Panc1 (cell line): ENCODE results near the gene FAM117B. TPM values are rescaled to one million over a fixed set of nuclear protein-coding genes. Genes with fewer than 3 reads are reported as not detected.

Experiments used
- ATAC-seq: fragments of 200-7000 bp; cut with Tn5 transposase; 2 replicates; pipeline ENCODE4 v1.9.1; 2020; ENCODE audit warnings: mild to moderate bottlenecking, moderate library complexity
- BruUV-seq: library from RNA; stranded (reverse); fragments of 400-500 nt; replicated peaks from 2 replicates; lab custom pipeline; 2021; lab: Mats Ljungman, UMichigan
- CTCF ChIA-PET: fragments of 300-600 bp; sonication (Branson Sonifier 250); formaldehyde crosslinking; loops from one replicate; lab custom pipeline; 2022; ENCODE audit warnings: antibody characterized with exemption; lab: Charles Lee
- POLR2A ChIA-PET: fragments of 300-600 bp; sonication (Branson Sonifier 250); formaldehyde crosslinking; loops from one replicate; lab custom pipeline; 2022; ENCODE audit warnings: antibody characterized with exemption; lab: Charles Lee
- DNase-seq: peaks from one replicate; pipeline ENCODE4 v3.0.0-alpha.2; 2010; ENCODE audit warnings: low read depth, low spot score
- H3K27ac ChIP-seq: 2 replicates; pipeline ENCODE4 v1.5.1; 2011; ENCODE audit warnings: mild to moderate bottlenecking, low read length, inconsistent platforms
- H3K27me3 ChIP-seq: fragments of 200-500 bp; sonication (Bioruptor generic); 2 replicates; pipeline ENCODE4 v1.6.0; 2014; ENCODE audit warnings: low read length, inconsistent platforms; ENCODE audit not compliant: control insufficient read depth, insufficient read depth
- H3K36me3 ChIP-seq: fragments of 200-500 bp; sonication (Bioruptor generic); 2 replicates; pipeline ENCODE4 v1.5.1; 2014; ENCODE audit warnings: inconsistent platforms, mild to moderate bottlenecking, low read length, moderate library complexity; ENCODE audit not compliant: control insufficient read depth, insufficient read depth
- H3K4me1 ChIP-seq: 2 replicates; pipeline ENCODE4 v1.5.1; 2011; ENCODE audit warnings: inconsistent platforms, mild to moderate bottlenecking, low read length, moderate library complexity; ENCODE audit not compliant: control insufficient read depth, insufficient read depth
- H3K4me3 ChIP-seq, 2 experiments: 2 replicates each; pipeline ENCODE4 v1.5.1; 2011 to 2012; ENCODE audit warnings: low read depth in 2 of 2, low read length in 2 of 2, mild to moderate bottlenecking in 2 of 2, inconsistent platforms in 1 of 2, moderate library complexity in 1 of 2
- H3K9me3 ChIP-seq: fragments of 200-500 bp; sonication (Bioruptor generic); 2 replicates; pipeline ENCODE4 v1.5.1; 2014; ENCODE audit warnings: low read depth, mild to moderate bottlenecking, inconsistent platforms, low read length, moderate library complexity; ENCODE audit not compliant: control insufficient read depth, insufficient read depth
- CTCF ChIP-seq: fragments of 450-650 bp; IDR thresholded peaks from 2 replicates; pipeline ENCODE4 v1.5.1; 2017; ENCODE audit warnings: mild to moderate bottlenecking
- POLR2AphosphoS5 ChIP-seq: IDR thresholded peaks from 2 replicates; pipeline ENCODE4 v1.6.1; 2012; ENCODE audit warnings: mild to moderate bottlenecking, low read depth, low read length, moderate library complexity
- REST ChIP-seq, 2 experiments: IDR thresholded peaks; 2 replicates each; pipeline ENCODE4 v1.6.1; 2011 to 2012; ENCODE audit warnings: low read depth in 2 of 2, control low read depth in 1 of 2, low read length in 1 of 2, mild to moderate bottlenecking in 1 of 2, moderate library complexity in 1 of 2; ENCODE audit not compliant: insufficient read depth in 1 of 2
- SIN3A ChIP-seq: IDR thresholded peaks from 2 replicates; pipeline ENCODE4 v1.6.1; 2012; ENCODE audit warnings: low read depth, mild to moderate bottlenecking, low read length, moderate library complexity, borderline replicate concordance; ENCODE audit not compliant: insufficient read depth
- TCF7L2 ChIP-seq: IDR thresholded peaks from 2 replicates; pipeline ENCODE4 v1.6.1; 2011; ENCODE audit warnings: mild to moderate bottlenecking, low read depth, low read length, inconsistent platforms
- in situ Hi-C: cut with HindIII; loops from 2 replicates; pipeline ENCODE4 v1.10.0; 2016; ENCODE audit warnings: low sequenced_read_pairs, low pct_unique_long_range_greater_than_20kb
- intact Hi-C: fragments of 100-400 bp; cut with micrococcal nuclease; formaldehyde crosslinking; loops from one replicate; pipeline ENCODE4 v1.10.0; 2022; ENCODE audit not compliant: unreplicated experiment
- total RNA-seq: library from RNA; stranded (reverse); gene quantifications from one replicate; pipeline ENCODE4 v1.2.1, GENCODE V29; 2021; ENCODE audit not compliant: unreplicated experiment

Gene FAM117B
- total RNA-seq, 1 experiment from 2014 or later: 7.8 TPM

GRCh38 chr2:202762556-202762955, 127.8 kb downstream of the FAM117B start:
- DNase-seq (no peak), ATAC-seq (no peak)
- POLR2A ChIA-PET: no interaction called here
- intact Hi-C loops: no loop called here
- CTCF ChIA-PET: no interaction called here
- Histone ChIP-seq H3K27ac (no peak overlapping the region), H3K27me3 (no peaks in the 10 kb centered on the region), H3K9me3 (no peaks in the 10 kb centered on the region), H3K4me3 (no peak overlapping the region), H3K36me3 (no peaks in the 10 kb centered on the region), H3K4me1 (no peaks in the 10 kb centered on the region)
- in situ Hi-C loops: no loop called here
- no TSS peak for BruUV-seq
- TF ChIP-seq TCF7L2 (no peak), SIN3A (no peak), POLR2AphosphoS5 (no peak), REST (IDR thresholded peaks at IDR 0.05; ENCODE audit: insufficient read depth in 1 of 2, low read depth in 2 of 2, low read length in 1 of 2) (no peak), CTCF (no peak)

GRCh38 chr2:202763916-202764315, 129.1 kb downstream of the FAM117B start:
- intact Hi-C loops: no loop called here
- H3K4me1 ChIP-seq: no peaks in the 10 kb centered on the region
- ChIA-PET CTCF (no interaction called here), POLR2A (no interaction called here)
- no peak overlapping the region for H3K4me3 ChIP-seq
- H3K27ac ChIP-seq: no peak overlapping the region
- in situ Hi-C loops: no loop called here
- H3K27me3 ChIP-seq: no peaks in the 10 kb centered on the region
- H3K9me3 ChIP-seq: no peaks in the 10 kb centered on the region
- DNase-seq (no peak), ATAC-seq (no peak)
- no peaks in the 10 kb centered on the region for H3K36me3 ChIP-seq
- no TSS peak for BruUV-seq
- TF ChIP-seq CTCF (no peak), SIN3A (no peak), REST (IDR thresholded peaks at IDR 0.05; ENCODE audit: insufficient read depth in 1 of 2, low read depth in 2 of 2, low read length in 1 of 2) (no peak), POLR2AphosphoS5 (no peak), TCF7L2 (no peak)
